Activated T-cell treated with anti-CD3 and anti-CD28 coated beads, Interleukin-2, amount 50 U/mL, for 72 hours (primary cell): Measurements from ENCODE around the gene FRMD5. TPM values are rescaled to one million over a fixed set of nuclear protein-coding genes. Genes with fewer than 3 reads are reported as not detected.

Experiments used
- ATAC-seq, 2 donors: fragments of 150-1000 bp; cut with Tn5 transposase; replicated peaks in 1 of 2; 2 replicates each; pipeline ENCODE4 v1.10.0; 2021; ENCODE audit warnings: moderate library complexity in 2 of 2, mild to moderate bottlenecking in 1 of 2
- DNase-seq, 2 donors: peaks; one replicate each; pipeline ENCODE4 v3.0.0; 2021 to 2022; ENCODE audit warnings: mixed read lengths in 1 of 2
- H3K27ac Mint-ChIP-seq: one replicate; pipeline ENCODE4 v1.8.0; 2022; ENCODE audit warnings: mild to moderate bottlenecking, moderate library complexity, mixed read lengths
- H3K27me3 Mint-ChIP-seq: one replicate; pipeline ENCODE4 v1.8.0; 2022; ENCODE audit warnings: low read depth, mixed read lengths
- H3K36me3 Mint-ChIP-seq, 2 donors: one replicate each; pipeline ENCODE4 v1.8.0; 2022; ENCODE audit warnings: mixed read lengths in 2 of 2, mild to moderate bottlenecking in 1 of 2; ENCODE audit not compliant: insufficient read depth in 2 of 2
- H3K4me1 Mint-ChIP-seq: one replicate; pipeline ENCODE4 v1.8.0; 2022; ENCODE audit warnings: low read depth, mixed read lengths
- H3K4me3 Mint-ChIP-seq, 2 donors: one replicate each; pipeline ENCODE4 v1.8.0; 2022; ENCODE audit warnings: mild to moderate bottlenecking in 2 of 2, mixed read lengths in 2 of 2, moderate library complexity in 2 of 2
- H3K9me3 Mint-ChIP-seq, 2 donors: one replicate each; pipeline ENCODE4 v1.8.0; 2022; ENCODE audit warnings: mixed read lengths in 2 of 2
- total RNA-seq, 2 donors: library from RNA; stranded (reverse); gene quantifications; one replicate each; pipeline ENCODE4 v1.2.3, GENCODE V29; 2022

Gene FRMD5
- total RNA-seq, 2 donors from 2014 or later = 0.60 to 0.77 TPM

GRCh38 chr15:43893956-43894355, 301.1 kb downstream of the FRMD5 start:
- no peaks in the 10 kb centered on the region for H3K4me1 Mint-ChIP-seq
- H3K9me3 Mint-ChIP-seq = no peaks in the 10 kb centered on the region
- H3K36me3 Mint-ChIP-seq = peaks cover 0 to 4% of the 10 kb centered on the region in 2 donors
- no peak overlapping the region for H3K27ac Mint-ChIP-seq
- ATAC-seq (no peak), DNase-seq (no peak)
- H3K4me3 Mint-ChIP-seq = no peak overlapping the region
- no peaks in the 10 kb centered on the region for H3K27me3 Mint-ChIP-seq

GRCh38 chr15:43889042-43889441, 306.0 kb downstream of the FRMD5 start:
- Mint-ChIP-seq H3K27me3 (no peaks in the 10 kb centered on the region), H3K4me3 (no peak overlapping the region), H3K9me3 (no peaks in the 10 kb centered on the region), H3K4me1 (no peaks in the 10 kb centered on the region), H3K36me3 (peaks cover 0 to 3% of the 10 kb centered on the region in 2 donors), H3K27ac (no peak overlapping the region)
- ATAC-seq = no peak
- DNase-seq = no peak

GRCh38 chr15:43887901-43888300, 307.2 kb downstream of the FRMD5 start:
- Mint-ChIP-seq H3K4me3 (no peak overlapping the region), H3K36me3 (peaks cover 2 to 4% of the 10 kb centered on the region in 2 donors), H3K27ac (no peak overlapping the region), H3K4me1 (no peaks in the 10 kb centered on the region), H3K9me3 (no peaks in the 10 kb centered on the region), H3K27me3 (no peaks in the 10 kb centered on the region)
- DNase-seq = no peak
- ATAC-seq = no peak

- Mint-ChIP-seq H3K4me1 (no peaks in the 10 kb centered on the region), H3K27me3 (no peaks in the 10 kb centered on the region), H3K36me3 (peaks cover 5 to 6% of the 10 kb centered on the region in 2 donors), H3K4me3 (no peak overlapping the region), H3K27ac (no peak overlapping the region), H3K9me3 (no peaks in the 10 kb centered on the region)
- no peak for DNase-seq
- ATAC-seq = no peak
Observed at GRCh38 chr15:43886558-43886957, 308.5 kb downstream of the FRMD5 start.

GRCh38 chr15:43883571-43883970, 311.5 kb downstream of the FRMD5 start:
- Mint-ChIP-seq H3K27ac (no peak overlapping the region), H3K4me1 (no peaks in the 10 kb centered on the region), H3K27me3 (no peaks in the 10 kb centered on the region), H3K9me3 (no peaks in the 10 kb centered on the region), H3K4me3 (no peak overlapping the region), H3K36me3 (peaks cover 8% of the 10 kb centered on the region in 2 donors)
- ATAC-seq (no peak), DNase-seq (no peak)

- Mint-ChIP-seq H3K27ac (no peak overlapping the region), H3K27me3 (no peaks in the 10 kb centered on the region), H3K36me3 (peaks cover 8 to 13% of the 10 kb centered on the region in 2 donors), H3K4me1 (no peaks in the 10 kb centered on the region), H3K9me3 (no peaks in the 10 kb centered on the region), H3K4me3 (no peak overlapping the region)
- ATAC-seq = no peak
- no peak for DNase-seq
Observed at GRCh38 chr15:43881944-43882343, 313.1 kb downstream of the FRMD5 start.

GRCh38 chr15:43881245-43881644, 313.8 kb downstream of the FRMD5 start:
- H3K4me3 Mint-ChIP-seq = no peak overlapping the region
- peaks cover 8 to 13% of the 10 kb centered on the region in 2 donors for H3K36me3 Mint-ChIP-seq
- no peaks in the 10 kb centered on the region for H3K9me3 Mint-ChIP-seq
- no peak for ATAC-seq
- no peaks in the 10 kb centered on the region for H3K4me1 Mint-ChIP-seq
- DNase-seq = no peak
- H3K27me3 Mint-ChIP-seq = no peaks in the 10 kb centered on the region
- no peak overlapping the region for H3K27ac Mint-ChIP-seq

GRCh38 chr15:43880406-43881194, 314.5 kb downstream of the FRMD5 start:
- ATAC-seq (peak in 1 of 2 donors; percentile 19), DNase-seq (no peak)
- H3K4me3 Mint-ChIP-seq = no peak overlapping the region
- no peaks in the 10 kb centered on the region for H3K9me3 Mint-ChIP-seq
- no peak overlapping the region for H3K27ac Mint-ChIP-seq
- no peaks in the 10 kb centered on the region for H3K4me1 Mint-ChIP-seq
- H3K27me3 Mint-ChIP-seq = no peaks in the 10 kb centered on the region
- peaks cover 8 to 15% of the 10 kb centered on the region in 2 donors for H3K36me3 Mint-ChIP-seq

GRCh38 chr15:43879386-43880355, 315.4 kb downstream of the FRMD5 start:
- H3K36me3 Mint-ChIP-seq = peaks cover 8 to 18% of the 10 kb centered on the region in 2 donors
- ATAC-seq (no peak), DNase-seq (no peak)
- H3K27ac Mint-ChIP-seq = no peak overlapping the region
- H3K9me3 Mint-ChIP-seq = no peaks in the 10 kb centered on the region
- H3K4me3 Mint-ChIP-seq = no peak overlapping the region
- no peaks in the 10 kb centered on the region for H3K4me1 Mint-ChIP-seq
- no peaks in the 10 kb centered on the region for H3K27me3 Mint-ChIP-seq

- no peaks in the 10 kb centered on the region for H3K4me1 Mint-ChIP-seq
Observed at GRCh38 chr15:43878446-43878845, 316.6 kb downstream of the FRMD5 start.

GRCh38 chr15:43877371-43877770, 317.7 kb downstream of the FRMD5 start:
- no peaks in the 10 kb centered on the region for H3K9me3 Mint-ChIP-seq
- no peak for DNase-seq
- no peaks in the 10 kb centered on the region for H3K27me3 Mint-ChIP-seq
- ATAC-seq = no peak
- H3K4me3 Mint-ChIP-seq = no peak overlapping the region
- H3K27ac Mint-ChIP-seq = no peak overlapping the region
- H3K4me1 Mint-ChIP-seq = no peaks in the 10 kb centered on the region
- peaks cover 9 to 26% of the 10 kb centered on the region in 2 donors for H3K36me3 Mint-ChIP-seq

More at GRCh38 chr15:43878446-43878845, 316.6 kb downstream of the FRMD5 start:
- Mint-ChIP-seq H3K4me3 (no peak overlapping the region), H3K27ac (no peak overlapping the region), H3K36me3 (peaks cover 11 to 23% of the 10 kb centered on the region in 2 donors), H3K9me3 (no peaks in the 10 kb centered on the region), H3K27me3 (no peaks in the 10 kb centered on the region)
- DNase-seq (no peak), ATAC-seq (no peak)

GRCh38 chr15:43876872-43877271, 318.2 kb downstream of the FRMD5 start:
- no peaks in the 10 kb centered on the region for H3K4me1 Mint-ChIP-seq
- DNase-seq (no peak), ATAC-seq (no peak)
- H3K9me3 Mint-ChIP-seq = no peaks in the 10 kb centered on the region
- H3K27ac Mint-ChIP-seq = no peak overlapping the region
- H3K27me3 Mint-ChIP-seq = no peaks in the 10 kb centered on the region
- H3K4me3 Mint-ChIP-seq = no peak overlapping the region
- H3K36me3 Mint-ChIP-seq = peaks cover 7 to 27% of the 10 kb centered on the region in 2 donors

GRCh38 chr15:43873651-43874050, 321.4 kb downstream of the FRMD5 start:
- peaks cover 5 to 35% of the 10 kb centered on the region in 2 donors for H3K36me3 Mint-ChIP-seq
- no peaks in the 10 kb centered on the region for H3K9me3 Mint-ChIP-seq
- ATAC-seq (no peak), DNase-seq (no peak)
- no peaks in the 10 kb centered on the region for H3K4me1 Mint-ChIP-seq
- no peak overlapping the region for H3K4me3 Mint-ChIP-seq
- no peak overlapping the region for H3K27ac Mint-ChIP-seq
- H3K27me3 Mint-ChIP-seq = no peaks in the 10 kb centered on the region
